Loucy (cell line): ENCODE results near the gene ZSCAN5B.
"Not testable (repeated sequence)": the region's sequence is repeated elsewhere in the genome, so short reads cannot be mapped to it uniquely, and the experiment has no call there.

Experiments
- H2AFZ ChIP-seq: fragments of 200-600 bp; sonication (generic); 2 replicates; pipeline ENCODE4 v1.6.0; 2016; ENCODE audit warnings: antibody characterized with exemption, mild to moderate bottlenecking, low read length, moderate library complexity
- H3F3A ChIP-seq: fragments of 200-600 bp; 2 replicates; pipeline ENCODE4 v1.6.0; 2016; ENCODE audit warnings: antibody characterized with exemption, low read depth, mild to moderate bottlenecking
- H3K27me3 ChIP-seq: fragments of 200-600 bp; sonication (generic); 2 replicates; pipeline ENCODE4 v1.6.1; 2014; ENCODE audit warnings: low read length, mild to moderate bottlenecking; ENCODE audit not compliant: insufficient read depth, poor library complexity, severe bottlenecking
- H3K36me3 ChIP-seq: fragments of 200-600 bp; sonication (generic); 2 replicates; pipeline ENCODE4 v1.6.1; 2016; ENCODE audit warnings: low read length; ENCODE audit not compliant: insufficient read depth
- H3K4me1 ChIP-seq: fragments of 200-600 bp; sonication (generic); 2 replicates; pipeline ENCODE4 v1.5.1; 2014; ENCODE audit warnings: low read length, mild to moderate bottlenecking; ENCODE audit not compliant: insufficient read depth, poor library complexity, severe bottlenecking
- H3K4me2 ChIP-seq: fragments of 200-600 bp; sonication (generic); 2 replicates; pipeline ENCODE4 v1.6.0; 2014; ENCODE audit warnings: antibody characterized with exemption, low read length, low read depth, mild to moderate bottlenecking; ENCODE audit not compliant: poor library complexity, severe bottlenecking
- H3K4me3 ChIP-seq: fragments of 200-600 bp; sonication (generic); 2 replicates; pipeline ENCODE4 v1.5.1; 2014; ENCODE audit warnings: low read length, mild to moderate bottlenecking, mixed read lengths; ENCODE audit not compliant: poor library complexity, severe bottlenecking
- H3K79me2 ChIP-seq: fragments of 200-600 bp; sonication (generic); 2 replicates; pipeline ENCODE4 v1.6.1; 2014; ENCODE audit warnings: low read length; ENCODE audit not compliant: insufficient read depth
- H3K9ac ChIP-seq: fragments of 200-600 bp; sonication (generic); 2 replicates; pipeline ENCODE4 v1.6.0; 2014; ENCODE audit warnings: mild to moderate bottlenecking, low read depth, low read length, moderate library complexity; ENCODE audit not compliant: poor library complexity, severe bottlenecking
- H3K9me2 ChIP-seq: fragments of 200-600 bp; sonication (generic); replicated peaks from 2 replicates; pipeline ENCODE4 v1.6.1; 2016; ENCODE audit warnings: low read depth, low read length, mixed read lengths
- H3K9me3 ChIP-seq: fragments of 200-600 bp; sonication (generic); 2 replicates; pipeline ENCODE4 v1.6.1; 2014; ENCODE audit warnings: mild to moderate bottlenecking, antibody characterized with exemption, low read length, low read depth; ENCODE audit not compliant: insufficient read depth
- H4K20me1 ChIP-seq: fragments of 200-600 bp; sonication (generic); 2 replicates; pipeline ENCODE4 v1.6.0; 2014; ENCODE audit warnings: antibody characterized with exemption, low read length, mild to moderate bottlenecking; ENCODE audit not compliant: insufficient read depth, poor library complexity, severe bottlenecking
- EZH2phosphoT487 ChIP-seq: fragments of 200-600 bp; IDR thresholded peaks from 2 replicates; pipeline ENCODE4 v1.6.1; 2018; ENCODE audit warnings: antibody characterized with exemption, mild to moderate bottlenecking, moderate library complexity, borderline replicate concordance
- TF ChIP-seq, protein P1 (sequence below): fragments of 200-600 bp; sonication (generic); conservative IDR thresholded peaks from 2 replicates; pipeline ENCODE4 v1.5.1; 2014; ENCODE audit warnings: mild to moderate bottlenecking, antibody characterized with exemption, low read length

Gene ZSCAN5B

DNA sequence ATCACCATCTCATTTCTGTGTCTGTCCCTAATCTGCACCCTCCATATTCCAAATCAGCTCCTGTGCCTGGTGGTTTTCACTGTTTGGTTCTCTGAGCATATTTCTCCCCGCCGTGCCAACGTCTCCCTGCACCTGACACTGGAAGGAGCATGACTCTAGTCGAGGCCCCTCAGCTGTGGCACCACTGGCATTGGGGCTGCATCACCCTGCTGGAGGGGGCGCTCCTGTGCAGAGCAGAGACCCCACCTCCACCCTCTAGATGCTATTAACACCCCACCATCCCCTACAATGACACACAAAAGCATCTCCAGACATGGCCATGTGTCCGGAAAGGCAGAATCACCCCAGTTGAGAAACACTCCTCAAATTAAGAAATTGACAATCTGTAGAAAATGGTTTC lies 25.3 kb upstream of the ZSCAN5B start:
- H3K4me2 ChIP-seq, result no peak overlapping the region
- no peak overlapping the region for H2AFZ ChIP-seq
- H3K4me3 ChIP-seq, result no peak overlapping the region
- H3K36me3 ChIP-seq, result peaks cover 10% of the 10 kb centered on the region; the same call in 1 of the 2 replicates
- no peaks in the 10 kb centered on the region for H3K9me3 ChIP-seq
- H3K9me2 ChIP-seq, result no peaks in the 10 kb centered on the region
- no peaks in the 10 kb centered on the region for H3F3A ChIP-seq
- H3K4me1 ChIP-seq, result no peaks in the 10 kb centered on the region
- no peaks in the 10 kb centered on the region for H3K79me2 ChIP-seq
- H3K27me3 ChIP-seq, result no peaks in the 10 kb centered on the region
- TF ChIP-seq EZH2phosphoT487, result no peak
- TF ChIP-seq, protein P1, sequence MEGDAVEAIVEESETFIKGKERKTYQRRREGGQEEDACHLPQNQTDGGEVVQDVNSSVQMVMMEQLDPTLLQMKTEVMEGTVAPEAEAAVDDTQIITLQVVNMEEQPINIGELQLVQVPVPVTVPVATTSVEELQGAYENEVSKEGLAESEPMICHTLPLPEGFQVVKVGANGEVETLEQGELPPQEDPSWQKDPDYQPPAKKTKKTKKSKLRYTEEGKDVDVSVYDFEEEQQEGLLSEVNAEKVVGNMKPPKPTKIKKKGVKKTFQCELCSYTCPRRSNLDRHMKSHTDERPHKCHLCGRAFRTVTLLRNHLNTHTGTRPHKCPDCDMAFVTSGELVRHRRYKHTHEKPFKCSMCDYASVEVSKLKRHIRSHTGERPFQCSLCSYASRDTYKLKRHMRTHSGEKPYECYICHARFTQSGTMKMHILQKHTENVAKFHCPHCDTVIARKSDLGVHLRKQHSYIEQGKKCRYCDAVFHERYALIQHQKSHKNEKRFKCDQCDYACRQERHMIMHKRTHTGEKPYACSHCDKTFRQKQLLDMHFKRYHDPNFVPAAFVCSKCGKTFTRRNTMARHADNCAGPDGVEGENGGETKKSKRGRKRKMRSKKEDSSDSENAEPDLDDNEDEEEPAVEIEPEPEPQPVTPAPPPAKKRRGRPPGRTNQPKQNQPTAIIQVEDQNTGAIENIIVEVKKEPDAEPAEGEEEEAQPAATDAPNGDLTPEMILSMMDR, result peak; percentile 29; the same call in 1 of the 2 replicates
- no peak overlapping the region for H3K9ac ChIP-seq
- H4K20me1 ChIP-seq, result no peaks in the 10 kb centered on the region

DNA sequence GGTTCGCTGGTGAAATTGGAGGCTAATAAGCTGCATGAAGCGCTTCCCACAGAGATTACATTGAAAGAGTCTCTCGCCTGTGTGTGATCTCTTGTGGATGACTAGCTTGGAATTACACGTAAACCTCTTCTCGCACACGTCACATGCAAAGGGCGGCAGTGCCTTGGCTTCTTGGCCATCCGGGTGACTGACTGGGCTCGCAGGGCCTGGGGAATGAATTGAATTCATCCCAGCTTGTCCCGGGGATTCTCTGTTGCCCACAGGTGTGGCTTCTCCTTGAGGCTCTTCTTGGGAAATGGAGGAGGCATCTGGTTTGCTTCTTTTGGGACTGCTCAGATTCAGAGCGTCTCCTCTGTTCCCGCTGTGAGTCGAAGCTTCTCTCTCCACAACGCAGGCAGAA lies 24.3 kb upstream of the ZSCAN5B start:
- TF ChIP-seq EZH2phosphoT487, result no peak
- TF ChIP-seq, protein P1, result peak; percentile 16; the same call in 1 of the 2 replicates

DNA sequence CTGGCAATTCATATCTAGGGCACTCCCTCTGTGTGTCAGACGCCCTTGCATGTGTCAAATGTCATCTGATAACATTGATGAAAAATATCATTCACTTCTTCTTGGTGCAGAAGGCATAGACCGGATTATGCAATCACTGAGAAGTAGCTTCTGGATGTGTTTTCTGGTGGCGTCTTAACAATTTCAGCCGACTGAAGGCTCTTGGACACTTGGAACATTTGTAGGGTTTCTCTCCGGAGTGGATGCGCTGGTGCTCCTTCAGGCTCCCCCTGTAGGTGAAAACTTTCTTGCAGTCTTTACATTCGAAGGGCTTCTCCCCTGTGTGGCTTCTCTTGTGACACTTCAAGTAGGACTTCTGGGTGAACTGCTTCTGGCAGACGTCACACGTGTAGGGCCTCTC lies 23.9 kb upstream of the ZSCAN5B start:
- H3K36me3 ChIP-seq, H3K9ac ChIP-seq, H3F3A ChIP-seq, H3K4me3 ChIP-seq, H3K27me3 ChIP-seq, H3K9me3 ChIP-seq, H3K4me1 ChIP-seq, H3K4me2 ChIP-seq, H3K9me2 ChIP-seq, H2AFZ ChIP-seq, H4K20me1 ChIP-seq, H3K79me2 ChIP-seq: not testable (repeated sequence)
- TF ChIP-seq, protein P1, result peak; percentile 43

More for the DNA sequence above, 24.3 kb upstream of the ZSCAN5B start:
- Histone ChIP-seq H3F3A (no peaks in the 10 kb centered on the region), H3K9me2 (no peaks in the 10 kb centered on the region), H3K79me2 (no peaks in the 10 kb centered on the region), H4K20me1 (no peaks in the 10 kb centered on the region), H3K27me3 (no peaks in the 10 kb centered on the region), H3K9me3 (no peaks in the 10 kb centered on the region), H3K4me1 (no peaks in the 10 kb centered on the region), H3K4me3 (no peak overlapping the region), H2AFZ (no peak overlapping the region), H3K9ac (no peak overlapping the region), H3K36me3 (peaks cover 10% of the 10 kb centered on the region; the same call in 1 of the 2 replicates), H3K4me2 (no peak overlapping the region)
